ENCODE results near the gene ZNHIT2. TPM values are rescaled to one million over a fixed set of nuclear protein-coding genes. Genes with fewer than 3 reads are reported as not detected.

ZNHIT2 gene
- total and polyA plus RNA-seq, 10 of the 15 experiments (the other 5 are each of a cell fraction or from before 2014, with no cell fraction given): 0.24 to 20.4 (median 15.5) TPM; not detected in 1

- Histone ChIP-seq H3K4me2 (ENCODE audit: control insufficient read depth, insufficient read depth) (no peak overlapping the region), H2AFZ (ENCODE audit: control insufficient read depth, low read depth, low read length) (no peak overlapping the region), H3K9ac (ENCODE audit: control insufficient read depth, insufficient read depth, low read length) (no peak overlapping the region), H3K9me3 (replicated peaks; ENCODE audit: control insufficient read depth, insufficient read depth, low read length) (no peaks in the 10 kb centered on the region), H3K79me2 (ENCODE audit: control insufficient read depth, insufficient read depth, low read length) (no peaks in the 10 kb centered on the region), H3K27ac (ENCODE audit: control insufficient read depth, insufficient read depth) (no peak overlapping the region), H3K4me1 (ENCODE audit: control insufficient read depth, insufficient read depth, low read length) (peaks cover 13% of the 10 kb centered on the region), H3K4me3 (no peak overlapping the region), H3K27me3 (replicated peaks in 1 of 2; ENCODE audit: control insufficient read depth in 2 of 2, insufficient read depth in 2 of 2, low read length in 1 of 2) (no peaks in the 10 kb centered on the region), H4K20me1 (ENCODE audit: control insufficient read depth, insufficient read depth) (no peaks in the 10 kb centered on the region), H3K36me3 (ENCODE audit: control insufficient read depth in 2 of 2, insufficient read depth in 2 of 2, low read length in 1 of 2) (no peaks in the 10 kb centered on the region)
- no peak for FAIRE-seq
- in situ Hi-C loops (cut with MboI) (no loop called here), intact Hi-C loops (cut with micrococcal nuclease; ENCODE audit: unreplicated experiment) (no loop called here)
- RAD21 ChIA-PET (ENCODE audit: unreplicated experiment): no interaction called here
- POLR2A ChIA-PET: no interaction called here
- TF ChIP-seq STAT3 (IDR thresholded peaks at IDR 0.05; ENCODE audit: low read depth, low read length): no peak
- BruUV-seq (replicated peaks): no TSS peak
- SMC1A ChIA-PET (ENCODE audit: uncharacterized antibody, unreplicated experiment): interaction anchor here (0.9 kb wide), 1 partner anchor 18 kb away, joined by 3 read pairs; no protein-coding TSS in a partner anchor
- DNase-seq (ENCODE audit: low read depth, low spot score): no peak
- no peak for ATAC-seq
- CTCF ChIA-PET: no interaction called here
- WGBS (ENCODE audit: insufficient coverage, insufficient replicate concordance, low lambda C conversion rate, missing lambda C conversion rate): 65% methylated on average over 3 of the region's 3 CpGs
Measured at GRCh38 chr11:65160643-65161042, 43.1 kb upstream of the ZNHIT2 start.

- H3K9ac ChIP-seq (ENCODE audit: control insufficient read depth, insufficient read depth, low read length): no peak overlapping the region
- in situ Hi-C loops (cut with MboI) (no loop called here), intact Hi-C loops (cut with micrococcal nuclease; ENCODE audit: unreplicated experiment) (no loop called here)
- no peaks in the 10 kb centered on the region for H3K9me3 ChIP-seq (replicated peaks; ENCODE audit: control insufficient read depth, insufficient read depth, low read length)
- no peak overlapping the region for H3K4me3 ChIP-seq
- H2AFZ ChIP-seq (ENCODE audit: control insufficient read depth, low read depth, low read length): peak overlapping the region; percentile 67
- DNase-seq (ENCODE audit: low read depth, low spot score): peak; percentile 61
- RAD21 ChIA-PET (ENCODE audit: unreplicated experiment): no interaction called here
- peak; percentile 99 for ATAC-seq
- peaks cover 13% of the 10 kb centered on the region for H3K4me1 ChIP-seq (ENCODE audit: control insufficient read depth, insufficient read depth, low read length)
- peak; percentile 89 for FAIRE-seq
- peak overlapping the region; percentile 17; the same call in 1 of the 2 replicates for H3K27ac ChIP-seq (ENCODE audit: control insufficient read depth, insufficient read depth)
- SMC1A ChIA-PET (ENCODE audit: uncharacterized antibody, unreplicated experiment): no interaction called here
- CTCF ChIA-PET: no interaction called here
- 2% methylated on average over 5 of the region's 5 CpGs for WGBS (ENCODE audit: insufficient coverage, insufficient replicate concordance, low lambda C conversion rate, missing lambda C conversion rate)
- H3K4me2 ChIP-seq (ENCODE audit: control insufficient read depth, insufficient read depth): peak overlapping the region; percentile 91
- H3K36me3 ChIP-seq (ENCODE audit: control insufficient read depth in 2 of 2, insufficient read depth in 2 of 2, low read length in 1 of 2): no peaks in the 10 kb centered on the region
- H3K79me2 ChIP-seq (ENCODE audit: control insufficient read depth, insufficient read depth, low read length): no peaks in the 10 kb centered on the region
- H3K27me3 ChIP-seq (replicated peaks in 1 of 2; ENCODE audit: control insufficient read depth in 2 of 2, insufficient read depth in 2 of 2, low read length in 1 of 2): no peaks in the 10 kb centered on the region
- BruUV-seq (replicated peaks): no TSS peak
- POLR2A ChIA-PET: no interaction called here
- H4K20me1 ChIP-seq (ENCODE audit: control insufficient read depth, insufficient read depth): no peaks in the 10 kb centered on the region
- no peak for TF ChIP-seq SIX5 (IDR thresholded peaks at IDR 0.05; ENCODE audit: low read depth, low read length, severe bottlenecking)
- TF ChIP-seq MEF2B (IDR thresholded peaks at IDR 0.05; ENCODE audit: partially characterized antibody, poor library complexity, severe bottlenecking): peak; percentile 37
- TF ChIP-seq IRF4 (IDR thresholded peaks at IDR 0.05; ENCODE audit: low read depth, low read length): peak; percentile 44; the same call in 1 of the 2 replicates
- TF ChIP-seq IRF3 (IDR thresholded peaks at IDR 0.05): no peak
- peak; percentile 56; the same call in 1 of the 2 replicates for TF ChIP-seq MEF2A (IDR thresholded peaks at IDR 0.05; ENCODE audit: insufficient read depth, low read depth, low read length)
- peak; percentile 43; the same call in 1 of the 2 replicates for TF ChIP-seq MXI1 (IDR thresholded peaks at IDR 0.05; ENCODE audit: low read depth, low read length)
- TF ChIP-seq RUNX3 (IDR thresholded peaks at IDR 0.05; ENCODE audit: low read length): peak; percentile 54; the same call in 1 of the 2 replicates
- no peak for TF ChIP-seq E2F4 (IDR thresholded peaks at IDR 0.05; ENCODE audit: low read depth, low read length)
- no peak for TF ChIP-seq GABPA (IDR thresholded peaks at IDR 0.05; ENCODE audit: low read depth)
- TF ChIP-seq RELA (IDR thresholded peaks at IDR 0.05; ENCODE audit: borderline replicate concordance, partially characterized antibody): no peak
- peak; percentile 38 to 71; a peak in 2 of 4 replicates for TF ChIP-seq EP300 (IDR thresholded peaks at IDR 0.05; ENCODE audit: borderline replicate concordance in 1 of 2, control insufficient read depth in 1 of 2, low read depth in 2 of 2, low read length in 2 of 2)
- TF ChIP-seq YBX1 (IDR thresholded peaks at IDR 0.05): no peak
Measured at GRCh38 chr11:65159012-65159411, 41.5 kb upstream of the ZNHIT2 start.

Measured in GM12878 (cell line).